IPS-NIHi7 (cell line): ENCODE data around the gene PAM.

Source experiments
- DNase-seq: peaks from one replicate; pipeline ENCODE4 v3.0.0; 2012; ENCODE audit warnings: mixed read lengths; ENCODE audit errors: extremely low spot score

Gene PAM

DNA sequence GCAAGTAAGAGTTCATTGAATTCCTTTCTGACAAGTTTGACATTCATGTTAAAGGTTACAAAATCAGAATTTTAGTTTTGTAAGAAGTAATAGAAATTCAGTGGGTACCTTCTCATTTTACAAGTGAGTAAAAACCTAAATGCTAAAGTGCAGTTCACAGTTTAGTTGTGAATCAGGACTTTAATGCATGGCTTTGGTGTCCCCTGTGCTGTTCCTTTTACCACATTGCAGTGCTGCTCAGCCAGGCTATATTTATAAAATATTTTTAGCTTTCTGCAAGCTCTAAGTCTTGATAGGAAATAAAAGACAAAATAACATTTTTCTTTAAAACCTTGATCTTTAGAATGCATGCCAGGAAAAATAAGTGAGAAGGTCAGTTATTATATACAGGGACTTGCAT, 26.3 kb downstream of the PAM start:
- no peak for DNase-seq

DNA sequence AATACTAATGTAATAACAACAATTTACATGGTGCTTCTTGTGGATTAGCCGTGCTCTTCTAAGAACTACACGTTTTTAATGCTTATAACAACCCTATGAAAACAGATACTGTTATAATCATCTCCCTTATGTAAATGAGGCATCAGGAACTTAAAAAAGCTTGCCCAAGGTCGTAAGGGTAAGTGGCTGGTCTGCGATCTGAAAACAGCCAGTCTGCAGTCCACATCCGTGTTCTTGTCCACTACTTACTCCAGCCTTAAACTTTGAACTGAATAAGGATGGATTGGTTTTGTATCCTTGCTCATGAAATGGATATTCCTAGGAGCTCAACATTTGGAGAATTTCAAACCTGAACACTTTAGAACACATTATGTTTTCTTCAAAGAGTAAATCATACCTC, 26.7 kb downstream of the PAM start:
- no peak for DNase-seq

DNA sequence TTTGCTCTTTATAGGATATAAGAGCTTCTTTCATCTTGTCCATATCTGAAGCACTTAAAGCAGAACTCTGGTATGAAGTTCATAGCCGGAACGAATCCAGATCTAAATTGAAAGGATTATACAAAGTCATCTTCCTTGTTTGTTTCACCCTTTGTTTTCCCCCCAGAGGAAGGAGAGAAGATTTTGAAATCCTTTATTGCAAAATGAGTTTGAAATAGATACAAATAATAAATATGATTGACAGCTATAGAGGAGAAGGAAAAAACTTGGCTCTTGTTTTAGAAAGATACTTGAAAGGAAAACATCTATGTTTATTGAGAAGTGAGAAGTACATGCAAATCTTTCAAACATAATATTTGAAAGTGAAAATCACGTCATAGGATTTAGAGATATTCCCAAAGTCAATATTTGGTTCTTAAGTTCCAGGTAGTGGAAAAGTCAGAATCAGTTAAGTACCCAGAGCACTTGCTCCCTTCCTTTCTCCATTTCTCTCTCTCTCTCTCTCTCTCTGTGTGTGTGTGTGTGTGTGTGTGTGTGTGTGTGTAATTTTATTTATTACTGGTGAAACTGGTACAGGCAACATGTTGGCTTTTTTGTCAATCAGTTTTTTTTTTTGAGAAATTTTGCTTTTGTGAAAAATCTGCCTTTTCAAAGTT, 27.2 kb downstream of the PAM start:
- no peak for DNase-seq

DNA sequence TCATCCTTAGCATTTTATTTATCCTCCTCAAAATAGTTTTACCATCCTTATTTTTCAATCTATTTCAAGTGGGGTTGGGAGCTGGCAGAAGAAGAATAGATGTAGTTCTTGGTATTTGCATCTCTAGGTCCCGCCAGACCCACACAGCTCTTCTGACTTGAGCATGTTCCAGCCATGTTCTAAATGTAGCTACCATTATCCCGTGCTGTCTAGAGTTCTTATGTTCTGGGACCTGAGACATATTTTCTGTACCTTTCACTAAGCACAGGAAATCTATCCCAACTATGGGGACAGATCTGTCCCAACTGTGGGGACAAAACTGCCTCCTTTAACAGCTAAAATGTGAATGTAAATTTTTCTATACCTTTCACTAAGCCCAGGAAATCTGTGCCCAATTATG, 32.0 kb downstream of the PAM start:
- no peak for DNase-seq

DNA sequence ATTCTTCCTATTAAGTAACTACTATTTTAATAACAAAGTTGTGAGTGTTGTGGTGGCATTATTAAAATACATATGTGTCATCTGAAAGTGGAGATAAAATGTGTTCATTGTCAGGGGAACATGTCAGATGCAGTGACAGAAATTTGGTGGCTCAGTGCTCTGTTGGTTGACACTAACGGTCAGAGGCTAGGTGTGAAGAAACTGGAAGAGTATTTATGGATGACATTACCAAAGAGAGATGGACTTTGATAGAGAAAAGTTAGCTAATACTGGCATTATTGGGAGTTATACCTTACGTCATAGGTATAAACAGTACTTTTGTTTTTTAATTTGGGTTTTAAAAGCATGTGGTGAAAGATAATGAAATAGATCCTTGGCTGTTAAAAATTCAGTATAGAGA, 33.7 kb downstream of the PAM start:
- no peak for DNase-seq

DNA sequence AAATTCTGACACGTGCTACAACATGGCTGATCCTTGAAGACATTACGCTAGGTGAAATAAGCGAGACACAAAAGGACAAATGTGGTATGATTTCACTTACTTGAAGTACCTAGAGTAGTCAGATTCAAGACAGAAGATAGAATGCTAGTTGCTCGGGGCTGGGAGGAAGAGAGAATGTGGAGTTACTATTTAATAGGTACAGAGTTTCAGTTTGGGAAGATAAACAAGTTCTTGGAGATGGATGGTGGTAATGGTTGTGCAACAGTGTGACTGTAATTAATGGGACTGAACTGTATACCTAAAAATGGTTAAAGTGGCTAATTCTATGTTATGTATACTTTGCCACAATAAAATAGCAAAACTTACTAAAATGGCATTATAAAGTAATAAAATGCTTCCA, 34.4 kb downstream of the PAM start:
- DNase-seq: no peak

DNA sequence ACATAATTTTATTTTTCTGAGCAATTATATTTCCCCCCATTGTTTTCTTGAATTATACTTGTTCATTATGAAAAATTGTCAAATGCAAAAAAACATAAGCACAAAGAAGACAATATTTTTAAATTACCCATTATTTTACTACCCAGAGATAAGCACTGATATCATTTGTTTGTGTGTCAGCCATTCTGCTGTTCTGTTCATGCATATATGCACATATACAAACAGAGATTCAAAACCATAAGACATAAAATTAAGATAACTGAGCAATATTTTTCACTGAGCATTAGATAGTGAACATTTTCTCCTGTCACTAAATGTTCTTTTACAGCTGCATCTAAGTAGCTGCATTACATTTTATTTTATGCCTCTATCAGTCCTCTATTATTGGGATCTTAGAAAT, 35.6 kb downstream of the PAM start:
- no peak for DNase-seq

DNA sequence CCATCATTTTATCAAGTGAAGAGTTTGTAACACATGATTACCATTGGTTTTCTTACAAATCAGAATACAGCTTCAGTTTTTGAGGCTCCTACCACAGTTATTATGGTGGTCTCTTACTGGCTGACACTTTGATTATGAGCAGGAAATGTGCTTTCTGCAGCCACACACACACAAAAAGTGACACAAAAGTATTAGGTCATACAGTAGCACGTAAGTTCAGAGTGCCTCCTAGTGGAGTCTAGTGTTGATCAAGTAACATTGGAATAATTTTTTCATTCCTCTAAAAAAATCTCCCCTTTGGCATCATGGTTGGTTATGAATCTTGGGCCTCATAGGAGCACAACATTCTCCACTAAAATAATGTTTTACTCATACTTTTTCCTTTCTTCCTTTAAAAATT, 37.6 kb downstream of the PAM start:
- DNase-seq: no peak

DNA sequence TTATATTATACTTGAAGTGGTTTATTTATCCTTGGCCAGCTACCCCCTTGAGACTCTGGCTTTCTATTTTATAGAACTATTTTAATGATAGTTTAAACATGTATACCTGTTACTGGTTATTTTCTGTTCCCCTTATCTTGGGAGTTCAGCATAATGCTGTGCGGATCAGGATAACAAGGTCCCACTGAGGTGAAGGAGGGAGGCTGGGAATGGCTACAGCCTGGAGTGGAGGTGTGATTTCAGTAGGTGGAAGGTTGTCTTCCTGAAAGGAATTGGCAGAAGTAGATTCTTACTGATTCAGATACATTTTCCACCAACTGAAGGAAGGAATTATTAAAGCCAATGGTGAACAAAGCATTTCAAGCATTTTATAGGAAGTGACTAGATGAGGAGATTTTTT, 38.9 kb downstream of the PAM start:
- peak; percentile 27 for DNase-seq

DNA sequence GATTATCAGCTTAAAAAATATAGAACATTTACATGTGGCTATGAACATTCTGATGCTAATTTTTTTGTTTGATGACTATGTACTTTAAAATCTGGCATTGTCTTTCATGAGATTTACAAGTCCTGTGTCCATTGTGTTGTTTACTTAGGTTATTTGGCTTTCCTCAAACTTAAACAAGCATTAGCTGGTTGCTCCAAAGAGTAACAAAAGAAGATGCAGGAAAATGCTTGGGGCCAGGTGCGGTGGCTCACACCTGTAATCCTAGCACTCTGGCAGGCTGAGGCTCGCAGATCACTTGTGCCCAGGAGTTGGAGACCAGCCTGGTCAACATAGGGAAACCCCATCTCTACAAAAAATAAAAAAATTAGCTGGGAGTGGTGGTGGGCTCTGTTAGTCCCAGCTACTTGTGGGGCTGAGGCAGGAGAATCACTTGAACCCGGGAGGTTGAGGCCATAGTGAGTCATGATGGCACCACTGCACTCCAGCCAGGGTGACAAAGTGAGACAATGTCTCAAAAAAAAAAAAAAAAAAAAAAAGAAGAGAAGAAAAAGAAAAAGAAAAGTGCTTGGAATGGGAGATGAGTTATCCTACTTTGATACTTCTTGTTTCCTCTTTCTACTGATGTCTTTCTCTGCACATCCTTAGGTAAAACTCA, 39.7 kb downstream of the PAM start:
- DNase-seq: no peak

DNA sequence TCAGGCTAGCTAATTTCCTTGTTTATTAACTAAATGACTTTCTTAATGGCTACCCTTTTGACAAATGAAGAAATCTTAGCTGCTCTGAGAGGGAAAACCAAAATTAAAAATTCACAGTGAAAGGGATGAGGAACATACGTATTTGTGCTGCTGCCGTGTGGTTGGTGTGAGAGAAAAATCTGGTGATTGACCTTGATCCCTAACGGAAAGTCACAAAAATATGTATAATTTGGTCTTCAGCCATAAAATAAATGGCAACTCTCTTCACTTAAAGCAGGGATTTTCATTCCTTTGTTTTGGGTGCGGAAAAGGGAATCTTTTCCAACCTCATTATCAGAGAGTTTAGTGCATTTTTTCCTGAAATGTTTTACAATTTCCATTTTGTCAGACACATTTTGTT, 40.4 kb downstream of the PAM start:
- DNase-seq: no peak

DNA sequence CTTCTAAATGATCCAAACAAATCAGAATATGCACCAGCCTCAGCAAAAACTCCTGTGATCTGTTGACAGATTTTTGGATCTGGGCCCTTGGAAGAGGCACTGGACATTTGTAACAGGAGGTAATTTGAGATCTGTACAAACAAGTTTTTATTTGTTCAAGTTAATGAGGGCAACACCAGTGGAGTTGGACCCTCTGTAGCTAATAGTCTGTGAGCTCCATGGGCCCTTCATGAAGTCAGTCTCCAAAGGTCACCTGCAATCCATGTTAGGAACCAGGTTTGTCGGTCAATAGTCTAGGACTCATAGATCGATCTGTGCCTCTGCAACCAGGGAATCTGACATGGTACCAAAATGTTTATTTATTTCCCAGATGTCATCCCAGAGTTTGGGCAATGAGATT, 40.9 kb downstream of the PAM start:
- no peak for DNase-seq

DNA sequence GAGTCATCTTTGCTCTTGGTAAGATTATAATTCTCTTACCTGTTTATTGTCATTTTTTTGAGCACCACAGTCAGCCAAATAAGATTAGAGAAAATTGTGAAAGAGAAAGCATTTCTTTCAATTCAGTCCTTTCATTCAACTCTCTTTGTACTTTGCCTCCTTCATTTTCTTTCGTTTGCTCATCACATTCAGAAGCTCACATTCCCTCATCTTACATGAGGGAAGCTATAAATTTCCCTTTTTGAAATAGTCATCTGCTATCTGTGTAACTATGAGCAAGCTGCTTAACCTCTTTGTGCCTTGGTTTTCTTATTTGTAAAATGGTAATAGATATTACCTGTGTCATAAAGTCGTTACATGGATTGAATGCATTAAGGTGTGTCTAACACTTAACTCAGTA, 41.4 kb downstream of the PAM start:
- no peak for DNase-seq

DNA sequence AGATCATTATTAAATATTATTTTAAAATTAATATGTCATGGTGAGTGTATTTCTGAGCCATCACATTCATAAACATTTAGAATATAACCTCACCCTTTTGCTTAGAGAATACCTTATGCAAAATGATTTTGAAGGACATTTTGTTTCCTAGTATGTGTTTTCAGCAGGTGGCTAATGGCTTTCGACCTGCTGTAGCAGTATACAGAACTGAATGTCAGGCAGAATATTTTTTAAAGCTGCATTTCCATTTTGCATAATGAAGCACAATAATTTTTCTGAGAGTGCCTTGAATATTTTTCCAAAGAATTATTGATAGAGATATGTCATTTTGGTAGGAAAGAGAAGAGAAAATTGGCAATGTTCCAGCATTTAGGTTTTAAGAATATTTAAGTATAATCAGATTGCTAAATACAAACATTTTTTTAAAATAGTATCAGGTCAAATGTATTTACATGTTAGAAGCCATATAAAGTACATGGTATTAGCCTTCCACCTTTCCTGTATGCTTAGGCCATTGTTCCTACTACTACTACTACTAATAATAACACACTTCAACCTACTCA, 42.3 kb downstream of the PAM start:
- no peak for DNase-seq

DNA sequence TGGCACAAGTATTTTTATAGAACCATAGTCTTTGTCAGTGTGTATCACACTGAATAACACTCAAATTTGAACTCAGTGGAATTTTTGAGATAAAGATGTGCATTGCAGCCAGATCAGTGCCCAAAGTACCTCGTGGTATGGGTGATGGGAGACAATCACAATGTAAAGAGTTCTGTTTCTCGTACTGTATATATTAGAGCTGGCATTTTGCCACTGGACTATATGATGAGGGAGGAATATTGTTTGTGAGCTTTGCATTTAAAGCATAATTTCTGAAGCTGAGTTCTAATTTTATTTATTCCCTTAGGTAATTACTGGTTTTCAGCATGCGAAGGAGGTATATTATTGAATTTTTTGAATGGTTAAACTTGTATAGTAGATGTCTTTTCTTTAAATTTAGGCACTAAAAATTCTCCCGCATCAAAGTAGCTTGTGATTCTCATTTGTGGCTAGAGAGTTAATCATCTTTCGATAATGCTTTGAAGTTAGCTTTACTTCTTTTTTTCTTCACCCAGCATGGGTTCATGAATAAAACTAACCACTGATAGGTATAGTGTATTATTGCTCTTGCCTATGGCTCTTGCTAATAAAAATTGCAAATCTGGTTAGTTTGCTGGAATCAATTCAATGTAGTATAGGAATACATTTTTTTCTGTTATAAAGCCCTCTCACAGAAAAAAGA, 43.1 kb downstream of the PAM start:
- no peak for DNase-seq

DNA sequence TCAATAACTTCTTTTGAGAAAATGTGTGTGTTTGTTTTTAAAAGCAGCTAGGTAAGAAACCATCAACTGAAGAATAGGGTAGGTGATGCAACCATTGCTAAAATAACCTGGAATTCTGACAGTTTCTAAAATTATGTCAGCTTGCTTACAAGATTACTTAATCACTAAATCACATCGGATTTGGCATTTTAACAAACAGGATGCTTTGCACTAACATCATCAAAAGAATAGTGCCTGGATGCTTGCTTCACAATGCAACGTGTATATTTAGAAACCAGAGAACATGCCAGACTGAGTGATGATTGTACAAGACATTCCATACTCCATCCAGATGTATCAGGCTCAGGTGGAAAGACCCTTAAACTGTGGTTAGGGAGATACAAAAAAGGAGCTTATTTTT, 43.9 kb downstream of the PAM start:
- DNase-seq: no peak

DNA sequence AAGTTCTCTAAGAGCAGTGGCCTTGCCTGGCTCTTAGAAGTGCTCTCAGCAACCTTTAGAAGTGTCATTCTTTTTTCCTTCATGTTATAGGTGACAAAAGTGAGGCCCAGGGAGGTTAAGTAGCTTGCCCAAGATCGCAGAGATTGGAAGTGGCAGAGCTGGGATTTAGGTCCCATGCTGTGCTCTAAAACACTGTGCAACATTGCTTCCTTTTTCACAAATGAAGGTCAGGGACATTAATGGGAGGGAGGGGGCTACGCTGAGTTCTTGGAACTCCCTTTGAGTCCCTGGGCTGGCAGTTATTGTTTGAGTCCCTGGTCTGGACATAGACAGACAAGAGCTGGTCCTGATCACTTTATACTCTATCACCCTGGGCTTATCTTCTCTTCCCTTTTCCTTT, 45.3 kb downstream of the PAM start:
- DNase-seq: no peak

DNA sequence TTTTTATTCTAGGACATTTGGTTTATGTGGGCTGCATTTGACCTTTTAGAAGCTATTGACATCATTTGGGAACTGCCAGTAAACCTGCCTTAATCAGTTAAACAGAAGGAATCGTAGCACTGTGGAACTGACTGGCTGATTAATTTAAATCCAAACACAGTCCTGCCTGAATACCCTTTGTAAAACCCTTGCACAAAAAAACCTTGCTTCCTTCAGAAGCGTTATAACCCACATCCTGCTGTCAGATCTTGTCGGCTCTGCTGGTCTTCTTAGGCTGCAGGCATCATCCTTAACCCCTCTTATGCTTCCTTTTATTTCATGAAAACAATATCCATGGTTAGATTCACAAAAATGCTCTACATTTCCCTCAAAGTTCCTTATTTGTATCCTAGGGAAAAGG, 46.3 kb downstream of the PAM start:
- no peak for DNase-seq

DNA sequence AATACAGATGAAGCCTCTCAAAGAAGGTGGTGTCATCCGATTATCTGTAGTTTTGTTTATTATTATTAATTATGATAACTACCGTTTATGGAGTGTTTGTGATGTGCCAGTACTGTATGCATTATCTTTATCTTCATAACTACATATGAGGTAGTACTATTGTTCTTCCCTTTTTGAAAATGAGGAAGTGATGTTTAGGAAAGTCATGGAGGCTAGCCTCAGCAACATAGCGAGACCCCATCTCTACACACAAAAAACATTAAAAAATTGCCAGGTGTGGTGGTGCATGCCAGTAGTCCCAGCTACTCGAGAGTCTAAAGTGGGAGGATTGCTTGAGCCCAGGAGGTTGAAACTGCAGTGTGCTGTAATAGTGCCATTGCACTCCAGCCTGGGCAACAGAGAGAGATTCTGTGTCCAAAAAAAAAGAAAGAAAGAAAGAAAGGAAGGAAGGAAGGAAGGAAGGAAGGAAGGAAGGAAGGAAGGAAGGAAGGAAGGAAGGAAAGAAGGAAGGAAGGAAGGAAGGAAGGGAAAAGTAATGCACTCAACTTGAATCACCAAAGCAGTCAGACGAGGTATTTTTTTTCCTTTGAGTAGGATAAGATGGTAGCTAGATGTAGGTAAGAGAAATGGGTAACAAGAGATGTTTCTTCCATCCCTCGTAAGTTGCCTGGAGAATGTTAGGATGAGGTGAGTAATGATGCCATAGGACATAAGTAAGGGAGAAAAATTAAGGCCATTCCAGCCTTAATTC, 47.8 kb downstream of the PAM start:
- no peak for DNase-seq

DNA sequence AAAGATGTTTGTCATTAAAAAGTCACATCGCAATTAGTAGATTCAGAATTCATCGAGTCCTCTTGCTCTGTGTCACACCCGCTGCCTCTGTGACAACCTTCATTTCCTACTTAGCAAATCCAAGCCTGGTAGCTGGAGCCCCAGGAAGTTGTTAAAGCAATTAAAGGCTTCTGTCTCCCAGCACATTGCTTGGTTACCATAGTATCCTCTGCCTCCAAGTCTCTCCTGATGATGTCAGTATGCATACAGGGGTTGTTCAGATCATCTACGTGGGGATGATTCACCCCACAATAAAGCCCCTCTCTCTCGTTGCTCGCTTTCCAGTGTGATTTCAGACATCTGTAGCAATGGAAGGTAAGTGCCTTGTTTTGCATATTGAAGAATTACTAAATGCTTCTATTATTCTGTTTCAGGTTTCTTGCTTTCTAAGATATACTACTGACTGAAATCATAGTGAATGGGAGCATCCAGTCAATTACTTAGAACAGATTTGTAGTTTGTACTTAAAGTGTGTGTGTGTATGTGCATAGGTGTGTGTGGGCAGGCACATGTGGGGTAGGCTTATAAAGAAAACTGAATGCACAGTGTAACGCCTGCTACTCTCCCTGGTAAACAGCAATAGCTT, 52.9 kb downstream of the PAM start:
- DNase-seq: peak; percentile 57

DNA sequence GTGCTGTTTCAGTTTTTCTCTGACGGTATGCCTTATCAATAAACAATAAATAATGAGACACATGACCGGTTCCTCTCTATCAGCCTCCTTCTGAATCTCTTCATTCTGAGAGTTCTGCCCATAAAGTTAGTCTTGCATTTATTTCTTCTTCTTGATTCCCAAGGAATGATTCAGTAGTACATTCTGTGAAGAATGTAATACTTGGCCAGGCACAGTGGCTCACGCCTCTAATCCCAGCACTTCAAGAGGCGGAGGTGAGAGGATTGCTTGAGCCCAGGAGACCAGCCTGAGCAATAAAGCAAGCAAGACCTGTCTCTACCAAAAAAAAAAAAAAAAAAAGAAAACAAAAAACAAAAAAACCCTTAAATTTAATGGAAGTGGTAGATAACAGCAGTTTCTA, 53.9 kb downstream of the PAM start:
- DNase-seq: no peak

DNA sequence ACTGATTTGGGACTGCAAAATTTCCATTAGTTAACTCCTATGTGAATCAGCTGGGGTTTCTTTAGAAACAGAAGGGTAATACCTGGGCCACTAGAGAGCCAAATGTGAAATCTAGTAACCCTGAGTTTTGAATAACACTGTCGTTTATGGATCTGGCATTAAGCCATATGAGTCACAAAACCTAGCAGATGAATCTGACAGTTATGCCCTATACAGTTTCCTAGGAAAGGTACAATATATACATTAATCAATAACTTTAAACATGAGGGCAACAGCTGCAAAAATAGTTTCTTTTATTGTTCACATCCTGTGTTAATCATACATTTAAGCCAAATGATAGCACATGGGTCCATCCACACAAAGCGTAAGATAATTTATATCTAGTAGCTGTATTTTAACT, 56.9 kb downstream of the PAM start:
- DNase-seq: no peak
